Parathyroid adenoma (tissue), 2 donors: ENCODE results near the gene LARGE1.
A peak's percentile ranks its signal among the peaks of the same experiment; 100 is the strongest.

ENCODE experiments used
- H2AFZ ChIP-seq: fragments of 300-600 bp; sonication (generic); one replicate; pipeline ENCODE4 v1.7.0; 2017; ENCODE audit warnings: antibody characterized with exemption, mild to moderate bottlenecking
- H3K27ac ChIP-seq: fragments of 300-600 bp; sonication (generic); one replicate; pipeline ENCODE4 v1.7.0; 2017
- H3K27me3 ChIP-seq: fragments of 300-600 bp; sonication (generic); one replicate; pipeline ENCODE4 v1.7.0; 2017; ENCODE audit warnings: low read length; ENCODE audit not compliant: control insufficient read depth, insufficient read depth
- H3K36me3 ChIP-seq: fragments of 300-600 bp; sonication (generic); one replicate; pipeline ENCODE4 v1.7.0; 2017; ENCODE audit warnings: low read length; ENCODE audit not compliant: control insufficient read depth, insufficient read depth
- H3K4me1 ChIP-seq: fragments of 300-600 bp; sonication (generic); one replicate; pipeline ENCODE4 v1.7.0; 2017; ENCODE audit warnings: control low read depth
- H3K4me2 ChIP-seq: fragments of 300-600 bp; sonication (generic); one replicate; pipeline ENCODE4 v1.7.0; 2017; ENCODE audit warnings: low read length
- H3K4me3 ChIP-seq: fragments of 300-600 bp; sonication (generic); one replicate; pipeline ENCODE4 v1.7.0; 2017; ENCODE audit warnings: low read depth, low read length
- H3K79me2 ChIP-seq: fragments of 300-600 bp; sonication (generic); one replicate; pipeline ENCODE4 v1.7.0; 2017; ENCODE audit warnings: control low read depth
- H3K9ac ChIP-seq: fragments of 300-600 bp; sonication (generic); one replicate; pipeline ENCODE4 v1.7.0; 2017; ENCODE audit warnings: mild to moderate bottlenecking
- H3K9me3 ChIP-seq: fragments of 300-600 bp; sonication (generic); one replicate; pipeline ENCODE4 v1.7.0; 2017; ENCODE audit warnings: low read length; ENCODE audit not compliant: control insufficient read depth
- TF ChIP-seq, protein P1 (sequence below): fragments of 300-600 bp; sonication (generic); IDR thresholded peaks from one replicate; pipeline ENCODE4 v1.7.0; 2017; ENCODE audit warnings: antibody characterized with exemption, mild to moderate bottlenecking
- donor health status: primary hyperparathyroidism.

Gene LARGE1

GRCh38 chr22:33492210-33492651 lies 428.0 kb downstream of the LARGE1 start:
- H2AFZ ChIP-seq = no peak overlapping the region
- H3K4me1 ChIP-seq = no peaks in the 10 kb centered on the region
- H3K9me3 ChIP-seq = no peaks in the 10 kb centered on the region
- no peak overlapping the region for H3K27ac ChIP-seq
- H3K4me3 ChIP-seq = peak overlapping the region; percentile 14
- no peaks in the 10 kb centered on the region for H3K27me3 ChIP-seq
- no peaks in the 10 kb centered on the region for H3K79me2 ChIP-seq
- no peaks in the 10 kb centered on the region for H3K36me3 ChIP-seq
- no peak overlapping the region for H3K4me2 ChIP-seq
- H3K9ac ChIP-seq = no peak overlapping the region
- TF ChIP-seq, protein P1, sequence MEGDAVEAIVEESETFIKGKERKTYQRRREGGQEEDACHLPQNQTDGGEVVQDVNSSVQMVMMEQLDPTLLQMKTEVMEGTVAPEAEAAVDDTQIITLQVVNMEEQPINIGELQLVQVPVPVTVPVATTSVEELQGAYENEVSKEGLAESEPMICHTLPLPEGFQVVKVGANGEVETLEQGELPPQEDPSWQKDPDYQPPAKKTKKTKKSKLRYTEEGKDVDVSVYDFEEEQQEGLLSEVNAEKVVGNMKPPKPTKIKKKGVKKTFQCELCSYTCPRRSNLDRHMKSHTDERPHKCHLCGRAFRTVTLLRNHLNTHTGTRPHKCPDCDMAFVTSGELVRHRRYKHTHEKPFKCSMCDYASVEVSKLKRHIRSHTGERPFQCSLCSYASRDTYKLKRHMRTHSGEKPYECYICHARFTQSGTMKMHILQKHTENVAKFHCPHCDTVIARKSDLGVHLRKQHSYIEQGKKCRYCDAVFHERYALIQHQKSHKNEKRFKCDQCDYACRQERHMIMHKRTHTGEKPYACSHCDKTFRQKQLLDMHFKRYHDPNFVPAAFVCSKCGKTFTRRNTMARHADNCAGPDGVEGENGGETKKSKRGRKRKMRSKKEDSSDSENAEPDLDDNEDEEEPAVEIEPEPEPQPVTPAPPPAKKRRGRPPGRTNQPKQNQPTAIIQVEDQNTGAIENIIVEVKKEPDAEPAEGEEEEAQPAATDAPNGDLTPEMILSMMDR = no peak

- Histone ChIP-seq H3K4me2 (no peak overlapping the region), H3K79me2 (no peaks in the 10 kb centered on the region), H3K9me3 (no peaks in the 10 kb centered on the region), H3K4me3 (no peak overlapping the region), H3K9ac (no peak overlapping the region), H3K4me1 (no peaks in the 10 kb centered on the region), H3K27ac (no peak overlapping the region), H3K27me3 (no peaks in the 10 kb centered on the region), H3K36me3 (no peaks in the 10 kb centered on the region), H2AFZ (no peak overlapping the region)
- TF ChIP-seq, protein P1 = no peak
These were observed 433.1 kb downstream of the LARGE1 start for GRCh38 chr22:33487041-33487716.

DNA sequence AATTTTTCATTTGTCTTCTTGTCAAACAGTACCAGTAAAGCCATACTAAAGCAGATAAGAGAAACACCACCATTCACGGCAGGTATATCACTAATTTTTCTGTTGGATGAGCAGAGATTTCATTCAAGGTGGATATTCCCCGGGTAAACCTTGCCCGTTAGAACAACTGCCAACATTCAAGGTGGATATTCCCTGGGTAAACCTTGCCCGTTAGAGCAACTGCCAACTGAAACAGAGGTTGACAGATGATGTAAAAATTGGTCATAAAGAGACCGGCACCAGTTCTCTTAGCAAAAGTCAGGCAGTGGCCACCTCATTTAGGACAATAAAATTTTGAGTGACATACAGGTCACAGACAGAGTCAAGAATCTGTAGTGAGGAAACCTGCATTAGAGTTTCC lies 438.7 kb downstream of the LARGE1 start:
- TF ChIP-seq, protein P1 = no peak
- Histone ChIP-seq H3K36me3 (no peaks in the 10 kb centered on the region), H3K9me3 (no peaks in the 10 kb centered on the region)

DNA sequence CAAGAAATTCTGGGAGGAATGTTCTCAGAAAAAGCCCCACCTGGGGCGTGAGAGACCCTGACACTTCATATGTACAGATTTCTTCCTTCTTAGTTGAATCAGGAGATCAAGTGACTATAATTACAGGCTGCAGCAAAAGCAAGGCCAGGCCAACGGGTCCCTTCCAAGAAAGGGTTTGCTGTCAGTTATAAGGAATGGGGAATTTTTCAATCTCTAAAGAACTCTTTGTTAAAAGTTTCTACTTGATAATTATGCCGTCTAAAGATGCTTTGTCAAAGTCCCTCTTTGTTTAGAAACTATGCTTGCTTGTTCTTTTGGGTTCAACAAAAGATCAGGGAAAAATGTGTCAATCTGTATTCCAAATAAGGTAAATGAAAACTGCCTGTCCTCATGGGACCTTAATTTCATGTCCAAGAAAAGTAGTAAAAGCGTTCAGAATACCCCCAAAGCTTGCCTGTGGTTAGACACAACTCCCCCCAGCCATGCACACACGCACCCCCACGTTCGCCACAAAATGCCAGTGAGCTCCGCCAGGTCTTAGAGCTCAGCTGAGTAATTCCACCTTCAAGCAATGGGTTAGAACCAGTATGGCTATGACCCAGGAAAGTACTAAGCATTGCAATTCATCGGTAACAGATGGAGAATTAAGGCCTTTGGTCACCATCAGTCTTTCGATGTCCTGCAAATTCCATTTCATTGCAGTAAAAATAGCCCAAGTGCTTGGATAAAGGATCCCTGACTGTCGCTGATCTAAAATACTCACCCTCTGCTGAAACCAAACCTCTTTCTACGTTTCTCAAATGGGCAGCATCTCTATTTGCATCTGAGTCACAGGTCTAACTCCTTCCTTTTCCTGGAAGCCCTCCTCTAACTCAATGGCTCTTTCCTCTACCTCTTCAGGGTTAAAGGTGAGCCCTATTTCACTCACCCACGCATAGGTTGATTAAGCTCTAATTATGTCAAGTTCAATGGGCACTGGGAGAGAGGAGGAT lies 442.9 kb downstream of the LARGE1 start:
- no peak overlapping the region for H3K27ac ChIP-seq
- no peak overlapping the region for H2AFZ ChIP-seq
- no peaks in the 10 kb centered on the region for H3K4me1 ChIP-seq
- TF ChIP-seq, protein P1 = no peak
- H3K9ac ChIP-seq = no peak overlapping the region
- no peaks in the 10 kb centered on the region for H3K9me3 ChIP-seq
- H3K27me3 ChIP-seq = no peaks in the 10 kb centered on the region
- H3K4me2 ChIP-seq = no peak overlapping the region
- H3K79me2 ChIP-seq = no peaks in the 10 kb centered on the region
- no peak overlapping the region for H3K4me3 ChIP-seq
- no peaks in the 10 kb centered on the region for H3K36me3 ChIP-seq

More for the DNA sequence above, 438.7 kb downstream of the LARGE1 start:
- H3K4me3 ChIP-seq = no peak overlapping the region
- no peak overlapping the region for H3K4me2 ChIP-seq
- no peaks in the 10 kb centered on the region for H3K79me2 ChIP-seq
- H3K27me3 ChIP-seq = no peaks in the 10 kb centered on the region
- no peak overlapping the region for H3K27ac ChIP-seq
- H3K4me1 ChIP-seq = no peaks in the 10 kb centered on the region
- H2AFZ ChIP-seq = no peak overlapping the region
- H3K9ac ChIP-seq = no peak overlapping the region
